Stomach (tissue), 4 donors: Measurements from ENCODE around the gene ZDHHC11.
"Not testable (repeated sequence)": the region's sequence is repeated elsewhere in the genome, so short reads cannot be mapped to it uniquely, and the experiment has no call there.

ENCODE experiments used
- CTCF ChIP-seq, 7 experiments: fragments of 450-650 bp in 4 of 7; fragments of 200-600 bp in 3 of 7; sonication (generic) in 3 of 7; IDR thresholded peaks; one replicate each; pipeline ENCODE4 v1.5.1; 2016 to 2019; ENCODE audit warnings: antibody characterized with exemption in 7 of 7, control low read depth in 2 of 7, mild to moderate bottlenecking in 1 of 7
- EP300 ChIP-seq: sonication (generic); formaldehyde crosslinking; IDR thresholded peaks from one replicate; pipeline ENCODE4 v1.6.1; 2017; ENCODE audit warnings: antibody characterized with exemption
- POLR2A ChIP-seq, 4 donors: fragments of 450-650 bp; IDR thresholded peaks; one replicate each; pipeline ENCODE4 v1.6.1; 2016; ENCODE audit warnings: antibody characterized with exemption in 4 of 4, control low read depth in 2 of 4, mild to moderate bottlenecking in 1 of 4, moderate library complexity in 1 of 4
- POLR2AphosphoS5 ChIP-seq, 3 donors: sonication (generic); formaldehyde crosslinking; IDR thresholded peaks; one replicate each; pipeline ENCODE4 v1.6.1; 2016; ENCODE audit warnings: antibody characterized with exemption in 3 of 3

GRCh38 chr5:845031-845675 lies 5.6 kb downstream of the ZDHHC11 start:
- TF ChIP-seq CTCF (IDR thresholded peaks at IDR 0.05); POLR2A (IDR thresholded peaks at IDR 0.05); EP300; POLR2AphosphoS5 (IDR thresholded peaks at IDR 0.05): not testable (repeated sequence)
